Tibial nerve (tissue), 4 donors: Measurements from ENCODE around the gene CD9.

Experiments used
- CTCF ChIP-seq, 5 experiments: fragments of 200-600 bp in 3 of 5; fragments of 450-650 bp in 2 of 5; sonication (generic) in 3 of 5; IDR thresholded peaks; one replicate each; pipeline ENCODE4 v1.5.1; 2016 to 2019; ENCODE audit warnings: antibody characterized with exemption in 5 of 5, mild to moderate bottlenecking in 3 of 5, moderate library complexity in 2 of 5
- EP300 ChIP-seq, 2 donors: sonication (generic); formaldehyde crosslinking; IDR thresholded peaks; one replicate each; pipeline ENCODE4 v1.6.1; 2017; ENCODE audit warnings: antibody characterized with exemption in 2 of 2, mild to moderate bottlenecking in 1 of 2
- POLR2A ChIP-seq, 2 donors: fragments of 450-650 bp; IDR thresholded peaks; one replicate each; pipeline ENCODE4 v1.6.1; 2017; ENCODE audit warnings: antibody characterized with exemption in 2 of 2, mild to moderate bottlenecking in 2 of 2, moderate library complexity in 2 of 2

- no peak for TF ChIP-seq CTCF (IDR thresholded peaks at IDR 0.05)
- no peak for TF ChIP-seq POLR2A (IDR thresholded peaks at IDR 0.05)
- TF ChIP-seq EP300 (IDR thresholded peaks at IDR 0.05): no peak
These were observed 25.4 kb downstream of the CD9 start for GRCh38 chr12:6225630-6226001.
